Fibroblast of lung (primary cell): ENCODE measurements around the gene BAG3. TPM values are rescaled to one million over a fixed set of nuclear protein-coding genes. Genes with fewer than 3 reads are reported as not detected.
"Not testable (repeated sequence)": the region's sequence is repeated elsewhere in the genome, so short reads cannot be mapped to it uniquely, and the experiment has no call there.

Experiments used
- DNase-seq, 2 donors: peaks; one replicate each; pipeline versions ENCODE4 v3.0.0 to v3.0.0-alpha.2; 2010; ENCODE audit warnings: low read depth in 2 of 2
- H2AFZ ChIP-seq: 2 replicates; pipeline ENCODE4 v1.5.1; 2012; ENCODE audit warnings: low read length, control low read depth, inconsistent platforms
- H3K27ac ChIP-seq: 2 replicates; pipeline ENCODE4 v1.5.1; 2011; ENCODE audit warnings: low read length, control low read depth; ENCODE audit not compliant: insufficient read depth
- H3K27me3 ChIP-seq: 2 replicates; pipeline ENCODE4 v1.5.1; 2011; ENCODE audit warnings: mild to moderate bottlenecking, low read length; ENCODE audit not compliant: control insufficient read depth, insufficient read depth
- H3K36me3 ChIP-seq: 2 replicates; pipeline ENCODE4 v1.5.1; 2011; ENCODE audit warnings: low read length; ENCODE audit not compliant: control insufficient read depth, insufficient read depth
- H3K4me1 ChIP-seq: 2 replicates; pipeline ENCODE4 v1.5.1; 2011; ENCODE audit warnings: low read length; ENCODE audit not compliant: control insufficient read depth, insufficient read depth; ENCODE audit errors: extremely low read depth
- H3K4me2 ChIP-seq: 2 replicates; pipeline ENCODE4 v1.5.1; 2011; ENCODE audit warnings: low read length, control low read depth; ENCODE audit not compliant: insufficient read depth; ENCODE audit errors: extremely low read depth
- H3K4me3 ChIP-seq, 4 experiments: fragments of 200-600 bp in 1 of 4; sonication (generic) in 1 of 4; replicated peaks in 1 of 4; 2 replicates each; pipeline ENCODE4 v1.5.1; 2011 to 2016; ENCODE audit warnings: low read length in 4 of 4, low read depth in 3 of 4, mild to moderate bottlenecking in 3 of 4, control low read depth in 2 of 4, inconsistent platforms in 1 of 4, mixed read lengths in 1 of 4; ENCODE audit not compliant: insufficient read depth in 1 of 4; ENCODE audit errors: control extremely low read depth in 1 of 4
- H3K79me2 ChIP-seq: 2 replicates; pipeline ENCODE4 v1.5.1; 2012; ENCODE audit warnings: mild to moderate bottlenecking, low read length, inconsistent platforms; ENCODE audit not compliant: control insufficient read depth, insufficient read depth
- H3K9ac ChIP-seq: 2 replicates; pipeline ENCODE4 v1.5.1; 2011; ENCODE audit warnings: mild to moderate bottlenecking, low read length, control low read depth; ENCODE audit not compliant: insufficient read depth
- H3K9me3 ChIP-seq: 2 replicates; pipeline ENCODE4 v1.5.1; 2012; ENCODE audit warnings: low read depth, low read length; ENCODE audit not compliant: control insufficient read depth, insufficient read depth
- H4K20me1 ChIP-seq: 2 replicates; pipeline ENCODE4 v1.5.1; 2011; ENCODE audit warnings: low read length; ENCODE audit not compliant: control insufficient read depth, insufficient read depth; ENCODE audit errors: extremely low read depth
- CTCF ChIP-seq, 2 donors: IDR thresholded peaks in 1 of 2; conservative IDR thresholded peaks in 1 of 2; 1 replicate in 1 of 2; 2 replicates in 1 of 2; pipeline ENCODE4 v1.5.1; 2011 to 2012; ENCODE audit warnings: low read length in 2 of 2, control low read depth in 1 of 2, inconsistent platforms in 1 of 2, low read depth in 1 of 2, mild to moderate bottlenecking in 1 of 2
- EZH2 ChIP-seq: IDR thresholded peaks from 2 replicates; pipeline ENCODE4 v1.5.1; 2012; ENCODE audit warnings: low read length, control low read depth, mild to moderate bottlenecking; ENCODE audit errors: missing control alignments
- polyA plus RNA-seq, 2 donors: library from polyadenylated mRNA; depleted of rRNA in 1 of 2; stranded (reverse) in 1 of 2; unstranded in 1 of 2; fragments of >200 nt; gene quantifications; 2 replicates each; pipeline ENCODE4 v1.2.1, GENCODE V29; 2011 to 2012; ENCODE audit warnings: missing spikeins in 1 of 2
- total RNA-seq: library from RNA; depleted of rRNA; stranded (reverse); fragments of >200 nt; gene quantifications from 2 replicates; pipeline ENCODE4 v1.2.1, GENCODE V29; 2014

Gene BAG3
- total and polyA plus RNA-seq, 2 donors (not counting 1 experiment from before 2014, with no cell fraction given) = 8.4 to 20.0 TPM

- H3K79me2 ChIP-seq, H3K36me3 ChIP-seq, H3K4me1 ChIP-seq, DNase-seq, H3K9ac ChIP-seq, H4K20me1 ChIP-seq, H3K27me3 ChIP-seq, H3K4me2 ChIP-seq, H3K27ac ChIP-seq, H2AFZ ChIP-seq, H3K4me3 ChIP-seq, H3K9me3 ChIP-seq: not testable (repeated sequence)
These were observed 59.8 kb downstream of the BAG3 start for GRCh38 chr10:119710935-119711334.

GRCh38 chr10:119713744-119714483, 62.7 kb downstream of the BAG3 start:
- no peaks in the 10 kb centered on the region for H3K36me3 ChIP-seq
- no peak for TF ChIP-seq EZH2
- no peak for TF ChIP-seq CTCF (conservative IDR thresholded peaks at IDR 0.05 in 1 of 2, IDR thresholded peaks at IDR 0.05 in 1 of 2; ENCODE audit: low read depth in 1 of 2, low read length in 2 of 2)
- H2AFZ ChIP-seq = no peak overlapping the region
- no peak overlapping the region for H3K4me2 ChIP-seq
- H3K4me3 ChIP-seq = no peak overlapping the region
- peaks cover 2% of the 10 kb centered on the region for H3K27me3 ChIP-seq
- no peaks in the 10 kb centered on the region for H3K9me3 ChIP-seq
- no peaks in the 10 kb centered on the region for H3K4me1 ChIP-seq
- no peaks in the 10 kb centered on the region for H4K20me1 ChIP-seq
- no peak overlapping the region for H3K27ac ChIP-seq
- DNase-seq = no peak
- H3K79me2 ChIP-seq = no peaks in the 10 kb centered on the region
- H3K9ac ChIP-seq = no peak overlapping the region

GRCh38 chr10:119714484-119714816, 63.3 kb downstream of the BAG3 start:
- Histone ChIP-seq H3K4me2 (no peak overlapping the region), H3K79me2 (no peaks in the 10 kb centered on the region), H3K9ac (no peak overlapping the region), H3K27ac (no peak overlapping the region), H3K4me3 (no peak overlapping the region), H3K36me3 (no peaks in the 10 kb centered on the region), H3K27me3 (peaks cover 2% of the 10 kb centered on the region), H4K20me1 (no peaks in the 10 kb centered on the region), H2AFZ (no peak overlapping the region), H3K4me1 (no peaks in the 10 kb centered on the region), H3K9me3 (no peaks in the 10 kb centered on the region)
- no peak for TF ChIP-seq CTCF (conservative IDR thresholded peaks at IDR 0.05 in 1 of 2, IDR thresholded peaks at IDR 0.05 in 1 of 2; ENCODE audit: low read depth in 1 of 2, low read length in 2 of 2)
- TF ChIP-seq EZH2 = no peak
- DNase-seq = no peak
